CD1c-positive myeloid dendritic cell (primary cell): ENCODE results near the gene PADI3.

Experiments used
- DNase-seq: peaks from one replicate; pipeline ENCODE4 v3.0.0-alpha.2; 2016; ENCODE audit errors: extremely low spot score

Gene PADI3

GRCh38 chr1:17272646-17273045 is 23.7 kb downstream of the PADI3 start:
- no peak for DNase-seq

DNA sequence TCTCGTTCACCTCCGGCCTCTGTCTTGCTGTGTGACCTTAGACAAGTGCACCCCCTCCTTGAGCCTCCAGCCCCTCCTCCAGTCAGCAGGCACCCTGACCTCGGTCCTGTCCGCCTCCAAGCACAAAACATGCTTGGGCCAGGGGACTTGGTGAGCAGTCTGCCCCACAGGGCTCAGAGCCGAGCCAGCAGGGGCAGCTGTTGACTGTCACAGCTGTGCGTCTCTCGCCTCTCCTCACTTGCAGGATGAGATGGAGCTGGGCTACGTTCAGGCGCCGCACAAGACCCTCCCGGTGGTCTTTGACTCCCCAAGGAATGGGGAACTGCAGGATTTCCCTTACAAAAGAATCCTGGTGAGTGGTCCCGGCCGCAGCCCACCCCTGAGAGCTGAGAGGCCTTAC is 24.2 kb downstream of the PADI3 start:
- DNase-seq = no peak

GRCh38 chr1:17274186-17275170 is 25.6 kb downstream of the PADI3 start:
- peak; percentile 48 for DNase-seq

- peak; percentile 53 for DNase-seq
These were observed 27.7 kb downstream of the PADI3 start for GRCh38 chr1:17276568-17276967.

DNA sequence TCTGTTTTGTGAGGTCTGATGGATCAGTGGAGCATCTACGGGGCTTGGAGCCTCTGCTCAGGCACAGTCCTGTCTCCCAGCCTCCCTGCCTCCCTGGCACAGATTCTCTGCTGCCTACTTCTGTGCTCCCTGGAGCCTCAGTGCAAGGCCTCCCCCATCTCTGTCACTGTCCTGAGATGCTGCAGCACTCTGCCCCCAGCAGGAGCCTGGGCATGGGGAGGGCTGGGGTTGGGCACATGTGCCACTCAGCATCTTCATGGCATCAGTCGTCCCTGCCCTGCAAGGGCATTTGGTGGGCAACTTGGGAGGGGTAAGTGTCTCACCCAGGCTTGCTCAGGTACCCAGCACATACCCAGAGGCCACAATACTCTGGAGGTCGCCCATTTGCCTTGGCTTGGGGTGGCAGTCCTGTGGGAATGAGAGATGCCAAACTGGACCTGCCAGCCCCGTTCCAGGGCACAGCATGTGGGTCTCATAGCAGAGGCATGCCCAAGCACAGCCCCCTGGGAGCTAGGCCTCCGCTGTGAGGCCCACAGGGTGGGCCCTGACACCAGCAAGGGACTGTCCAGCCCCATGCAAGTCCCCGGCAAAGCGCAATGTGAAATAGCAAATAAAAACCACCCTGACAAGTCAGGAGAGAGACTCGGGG is 28.7 kb downstream of the PADI3 start:
- no peak for DNase-seq

DNA sequence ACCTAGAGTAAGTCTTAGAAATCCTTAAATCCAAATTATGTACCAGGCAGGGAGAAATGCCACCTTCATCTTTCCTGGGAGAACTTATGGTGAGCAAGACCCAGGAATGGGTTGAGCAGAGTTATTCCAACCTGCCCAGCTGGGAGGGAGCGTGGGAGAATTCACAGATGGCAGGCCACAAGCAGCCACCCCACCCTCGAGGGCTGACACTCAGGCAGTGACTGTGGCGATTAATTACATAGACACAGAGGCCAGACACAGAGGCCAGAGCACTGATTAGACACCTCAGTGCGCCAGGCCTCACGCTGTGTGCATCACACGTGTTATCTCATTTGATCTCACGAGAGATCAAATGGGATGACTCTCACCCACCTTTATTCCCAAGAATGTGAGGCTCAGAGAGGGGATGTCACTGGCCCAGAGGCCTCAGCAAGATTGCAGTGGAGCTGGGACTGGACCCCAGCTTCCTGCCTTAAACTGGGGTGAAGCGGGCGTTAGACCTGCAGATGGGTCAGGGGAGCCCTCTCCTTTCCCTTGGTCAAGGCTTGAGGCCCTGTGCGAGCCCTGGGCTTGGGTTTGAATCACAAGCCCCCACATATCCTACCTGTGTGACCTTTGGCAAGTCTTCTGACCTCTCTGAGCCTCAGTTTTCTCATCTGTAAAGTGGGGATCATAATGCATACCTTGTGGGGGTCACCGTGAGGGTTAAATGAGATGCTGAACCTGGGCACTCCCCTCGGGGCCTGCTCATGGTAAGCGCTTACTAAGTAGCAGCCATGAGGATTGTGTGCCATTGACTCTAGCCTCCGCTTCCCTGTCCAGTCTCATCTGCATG is 30.3 kb downstream of the PADI3 start:
- no peak for DNase-seq

DNA sequence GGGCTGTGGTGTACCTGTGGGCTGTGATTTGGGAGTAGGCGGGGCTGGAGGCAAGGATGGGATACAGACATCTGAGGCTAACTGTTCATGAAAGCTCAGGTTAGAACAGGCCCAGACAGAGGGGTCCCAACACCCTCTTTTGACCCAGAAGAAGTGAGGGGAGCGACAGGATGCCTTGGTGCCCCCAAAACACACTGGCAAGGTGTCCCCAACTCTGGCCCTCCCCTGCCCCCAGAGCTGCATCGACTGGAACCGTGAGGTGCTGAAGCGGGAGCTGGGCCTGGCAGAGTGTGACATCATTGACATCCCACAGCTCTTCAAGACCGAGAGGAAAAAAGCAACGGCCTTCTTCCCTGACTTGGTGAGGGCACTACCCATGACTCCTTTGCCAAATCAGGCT is 31.5 kb downstream of the PADI3 start:
- no peak for DNase-seq

- DNase-seq = no peak
These were observed 32.0 kb downstream of the PADI3 start for GRCh38 chr1:17280894-17281293.

DNA sequence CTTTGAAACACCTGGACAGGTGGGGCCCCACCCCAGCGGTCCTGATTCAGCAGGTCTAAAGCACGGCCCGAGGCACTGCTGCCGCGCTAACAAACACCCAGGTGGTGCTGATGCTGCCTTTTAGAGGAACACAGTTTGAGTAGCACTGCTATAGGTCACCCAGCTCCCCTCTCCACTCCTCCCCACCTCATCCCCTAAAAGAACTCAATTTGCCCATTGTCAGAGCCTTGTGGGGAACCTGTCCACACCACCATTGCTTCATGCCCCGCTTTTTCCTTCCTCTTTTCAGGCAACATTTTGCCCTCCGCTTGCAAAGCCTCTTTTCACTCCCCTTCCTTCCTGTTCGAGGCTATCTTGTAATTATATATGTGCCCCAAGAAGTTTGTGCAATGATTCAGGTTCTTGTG is 32.9 kb downstream of the PADI3 start:
- DNase-seq = peak; percentile 51

DNA sequence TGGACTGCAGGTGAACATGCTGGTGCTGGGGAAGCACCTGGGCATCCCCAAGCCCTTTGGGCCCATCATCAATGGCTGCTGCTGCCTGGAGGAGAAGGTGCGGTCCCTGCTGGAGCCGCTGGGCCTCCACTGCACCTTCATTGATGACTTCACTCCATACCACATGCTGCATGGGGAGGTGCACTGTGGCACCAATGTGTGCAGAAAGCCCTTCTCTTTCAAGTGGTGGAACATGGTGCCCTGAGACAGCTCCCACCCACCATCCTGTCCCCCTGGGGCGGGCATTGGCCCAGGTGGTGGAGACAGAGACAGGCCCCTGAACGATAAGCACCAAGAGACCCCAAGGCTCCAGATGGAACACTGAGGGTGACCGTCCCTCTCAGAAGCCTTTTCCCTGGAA is 33.9 kb downstream of the PADI3 start:
- DNase-seq = no peak

DNA sequence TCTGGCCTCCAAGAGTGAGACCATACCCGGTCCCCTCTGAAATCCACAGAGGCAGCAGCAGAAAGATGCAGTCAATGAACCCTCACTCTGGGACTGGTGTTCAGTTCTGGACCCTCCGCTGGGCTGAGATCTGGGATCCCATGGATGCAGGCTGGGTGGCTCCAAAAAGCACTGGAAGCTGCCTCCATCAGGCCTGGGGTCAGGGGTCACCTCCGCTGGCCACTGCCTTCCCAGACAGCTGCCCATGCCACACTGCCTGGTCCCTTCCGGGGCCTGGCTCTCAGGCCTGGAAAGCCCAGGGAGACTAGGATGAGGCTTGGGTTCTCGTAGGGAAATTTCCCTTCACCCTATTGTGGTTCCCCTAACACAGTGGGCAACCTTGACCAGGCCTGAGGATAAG is 37.7 kb downstream of the PADI3 start:
- no peak for DNase-seq

GRCh38 chr1:17287130-17287776 is 38.4 kb downstream of the PADI3 start:
- no peak for DNase-seq

DNA sequence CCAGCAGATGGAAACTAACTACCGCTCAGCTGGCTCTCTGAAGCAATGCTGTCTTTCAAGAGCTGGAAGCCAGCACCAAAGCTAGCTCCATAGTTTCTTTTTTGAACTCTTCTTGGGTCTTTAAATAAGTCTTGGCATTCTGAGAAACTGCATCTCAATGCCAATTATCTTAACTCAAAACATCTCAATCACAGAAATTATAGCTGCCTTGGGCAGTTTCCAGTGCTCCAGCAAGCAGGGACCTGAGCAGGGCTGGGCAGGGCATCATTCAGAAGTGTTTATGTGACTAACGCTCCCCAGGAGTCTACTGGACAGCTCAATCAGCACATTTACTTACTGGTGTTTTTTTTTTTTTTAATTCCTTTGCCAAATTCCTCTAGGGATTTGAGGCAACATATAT is 40.8 kb downstream of the PADI3 start:
- DNase-seq = no peak

GRCh38 chr1:17290553-17290952 is 41.7 kb downstream of the PADI3 start:
- DNase-seq = no peak

DNA sequence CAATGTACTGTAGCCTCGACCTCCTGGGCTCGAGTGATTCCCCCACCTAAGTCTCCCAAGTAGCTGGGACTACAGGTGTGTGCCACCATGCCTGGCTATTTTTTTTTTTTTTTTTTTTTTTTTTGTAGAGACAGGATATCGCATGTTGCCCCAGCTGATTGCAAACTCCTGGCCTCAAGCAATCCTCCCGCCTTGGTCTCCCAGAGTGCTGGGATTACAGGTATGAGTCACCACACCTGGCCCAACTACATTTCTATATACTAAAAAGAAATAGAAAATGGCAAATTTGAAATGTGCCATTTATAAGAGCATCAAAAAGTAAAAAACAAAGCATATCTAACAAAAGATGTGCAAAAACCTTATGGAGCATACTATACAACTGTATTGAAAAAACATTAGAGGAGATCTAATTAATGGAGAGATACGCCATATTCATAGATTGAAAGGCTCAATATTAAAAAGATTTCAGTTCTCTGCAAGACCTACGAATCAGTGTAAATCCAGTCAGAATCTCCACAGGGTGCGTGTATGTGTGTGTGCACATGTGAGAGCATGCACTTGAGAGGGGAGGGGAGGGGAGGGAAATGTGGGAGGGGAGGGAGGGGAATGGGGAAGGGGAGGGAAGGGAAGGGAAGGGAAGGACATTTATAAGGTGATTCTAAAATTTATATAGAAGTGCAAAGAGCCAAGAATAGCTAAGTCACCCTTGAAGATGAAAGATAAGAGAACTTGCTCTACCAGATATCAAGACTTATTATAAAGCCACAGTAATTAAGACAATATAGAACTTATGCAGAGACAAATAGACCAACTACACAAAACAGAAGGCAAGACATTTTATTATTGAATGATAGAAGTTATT is 43.6 kb downstream of the PADI3 start:
- DNase-seq = no peak

GRCh38 chr1:17293681-17294425 is 45.0 kb downstream of the PADI3 start:
- no peak for DNase-seq

DNA sequence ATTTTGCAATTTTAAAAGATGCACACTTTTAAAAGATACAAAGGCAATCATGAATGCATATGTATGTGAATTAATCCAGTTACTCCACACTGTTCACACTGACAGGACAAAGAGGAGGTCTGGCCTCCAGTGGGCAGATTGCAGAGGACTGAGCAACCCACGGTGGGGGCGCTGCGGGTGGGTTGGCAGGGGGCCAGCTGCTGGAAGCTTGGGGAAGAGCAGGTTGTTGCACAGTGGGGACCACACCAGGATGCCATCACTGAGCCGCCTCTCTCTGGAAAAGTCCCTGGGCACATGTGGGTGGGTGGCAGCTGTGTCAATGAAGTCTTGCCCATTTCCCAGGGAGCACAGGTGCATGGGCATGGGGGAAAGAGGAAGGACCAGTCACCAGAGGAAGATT is 46.4 kb downstream of the PADI3 start:
- DNase-seq = no peak

GRCh38 chr1:17296086-17296485 is 47.2 kb downstream of the PADI3 start:
- DNase-seq = no peak

GRCh38 chr1:17297991-17298390 is 49.1 kb downstream of the PADI3 start:
- DNase-seq = no peak

DNA sequence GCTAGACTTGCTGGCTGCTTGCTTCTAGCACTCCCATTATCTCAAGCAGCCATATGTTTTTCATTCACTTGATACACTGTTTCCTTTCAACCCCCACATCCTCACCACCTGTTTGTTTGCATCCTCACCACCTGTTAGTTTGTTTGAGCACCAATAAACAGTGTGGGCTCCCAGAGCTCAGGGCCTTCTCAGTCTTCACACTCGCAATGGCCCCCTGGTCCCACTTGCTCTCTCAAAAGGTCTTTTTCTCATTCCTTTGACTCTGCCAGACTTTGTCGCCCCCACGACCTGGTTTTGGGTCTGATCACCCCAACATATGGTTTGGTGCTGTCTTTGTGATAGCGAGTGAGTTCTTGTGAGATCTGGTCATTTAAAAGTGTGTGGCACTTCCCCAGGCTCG is 52.9 kb downstream of the PADI3 start:
- DNase-seq = no peak
